KG1 (cell line): ENCODE results near the gene FASLG.
"Not testable (repeated sequence)": the region's sequence is repeated elsewhere in the genome, so short reads cannot be mapped to it uniquely, and the experiment has no call there.

Source experiments
- DNase-seq: peaks from one replicate; lab custom pipeline; 2025; lab: John Stamatoyannopoulos, UW

The FASLG gene, protein sequence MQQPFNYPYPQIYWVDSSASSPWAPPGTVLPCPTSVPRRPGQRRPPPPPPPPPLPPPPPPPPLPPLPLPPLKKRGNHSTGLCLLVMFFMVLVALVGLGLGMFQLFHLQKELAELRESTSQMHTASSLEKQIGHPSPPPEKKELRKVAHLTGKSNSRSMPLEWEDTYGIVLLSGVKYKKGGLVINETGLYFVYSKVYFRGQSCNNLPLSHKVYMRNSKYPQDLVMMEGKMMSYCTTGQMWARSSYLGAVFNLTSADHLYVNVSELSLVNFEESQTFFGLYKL

DNA sequence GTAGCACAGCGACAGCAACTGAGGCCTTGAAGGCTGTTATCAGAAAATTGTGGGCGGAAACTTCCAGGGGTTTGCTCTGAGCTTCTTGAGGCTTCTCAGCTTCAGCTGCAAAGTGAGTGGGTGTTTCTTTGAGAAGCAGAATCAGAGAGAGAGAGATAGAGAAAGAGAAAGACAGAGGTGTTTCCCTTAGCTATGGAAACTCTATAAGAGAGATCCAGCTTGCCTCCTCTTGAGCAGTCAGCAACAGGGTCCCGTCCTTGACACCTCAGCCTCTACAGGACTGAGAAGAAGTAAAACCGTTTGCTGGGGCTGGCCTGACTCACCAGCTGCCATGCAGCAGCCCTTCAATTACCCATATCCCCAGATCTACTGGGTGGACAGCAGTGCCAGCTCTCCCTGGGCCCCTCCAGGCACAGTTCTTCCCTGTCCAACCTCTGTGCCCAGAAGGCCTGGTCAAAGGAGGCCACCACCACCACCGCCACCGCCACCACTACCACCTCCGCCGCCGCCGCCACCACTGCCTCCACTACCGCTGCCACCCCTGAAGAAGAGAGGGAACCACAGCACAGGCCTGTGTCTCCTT lies at the start of gene FASLG:
Gene FASLG, plus strand, starts transcription at position 233 of the 583 bp plus-strand sequence. Its CDS starts 99 bp downstream, at position 332.
- DNase-seq, result no peak

GRCh38 chr1:172609528-172609927 lies 49.4 kb upstream of the FASLG start:
- DNase-seq, result no peak

DNA sequence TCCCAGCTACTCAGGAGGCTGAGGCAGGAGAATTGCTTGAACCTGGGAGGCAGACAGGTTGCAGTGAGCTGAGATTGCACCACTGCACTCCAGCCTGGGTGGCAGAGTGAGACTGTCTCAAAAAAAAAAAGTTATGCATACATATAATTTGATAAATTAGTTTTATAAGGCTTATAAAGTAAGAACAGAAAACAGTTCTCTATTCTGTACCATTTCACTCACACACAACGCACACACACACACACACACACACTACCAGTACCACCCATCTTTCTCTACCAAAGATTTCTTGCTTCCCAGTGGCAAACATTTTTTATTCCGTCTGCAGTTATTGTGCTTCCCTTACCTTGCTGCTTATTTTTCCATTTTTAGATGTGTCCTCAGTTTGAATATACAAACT lies 46.4 kb upstream of the FASLG start:
- DNase-seq, result no peak

GRCh38 chr1:172613294-172613693 lies 45.6 kb upstream of the FASLG start:
- DNase-seq, result no peak

- no peak for DNase-seq
These were observed 42.7 kb upstream of the FASLG start for GRCh38 chr1:172616195-172616594.

DNA sequence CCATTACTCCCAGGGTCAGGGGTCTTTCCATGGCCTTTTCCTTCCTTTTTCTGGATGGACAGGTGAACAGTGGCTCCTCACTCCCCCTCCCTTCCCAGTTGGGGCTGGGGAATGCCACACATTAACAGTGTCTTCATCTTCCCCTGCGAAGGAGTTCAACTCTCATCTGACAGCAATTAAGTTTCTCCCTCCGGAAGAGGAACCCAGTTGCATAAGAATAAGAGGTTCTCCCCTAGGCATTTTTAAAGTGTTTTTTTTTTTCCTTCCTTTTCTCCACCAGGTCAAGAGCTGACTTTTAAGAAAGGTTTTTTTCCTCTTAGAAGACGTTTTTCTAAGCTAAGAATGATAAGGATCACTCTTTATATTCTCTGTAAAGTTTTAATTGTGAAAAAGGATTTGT lies 42.3 kb upstream of the FASLG start:
- DNase-seq, result no peak

GRCh38 chr1:172620603-172621002 lies 38.3 kb upstream of the FASLG start:
- DNase-seq, result not testable (repeated sequence)

GRCh38 chr1:172622541-172622940 lies 36.4 kb upstream of the FASLG start:
- no peak for DNase-seq

- DNase-seq, result no peak
These were observed 35.2 kb upstream of the FASLG start for GRCh38 chr1:172623748-172624147.

- no peak for DNase-seq
These were observed 32.1 kb upstream of the FASLG start for GRCh38 chr1:172626845-172627244.

DNA sequence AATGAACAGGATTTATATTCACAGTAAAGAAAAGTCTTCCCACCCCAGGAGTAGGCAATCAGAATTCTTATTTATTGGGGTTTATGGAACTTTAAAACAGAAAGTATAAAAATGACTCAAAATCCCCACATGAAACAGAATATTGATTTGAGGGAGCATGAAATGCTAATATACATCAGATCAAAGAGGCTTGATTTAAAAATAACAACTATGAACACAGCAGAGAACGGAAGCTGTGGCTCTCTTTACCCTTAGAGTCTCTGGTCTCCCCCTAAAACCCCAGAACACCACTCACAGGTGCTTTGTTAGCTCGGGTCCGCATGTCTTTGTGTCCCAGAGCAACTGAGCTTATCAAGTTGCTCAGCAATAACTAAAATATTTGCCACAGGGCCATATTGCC lies 31.2 kb upstream of the FASLG start:
- no peak for DNase-seq

DNA sequence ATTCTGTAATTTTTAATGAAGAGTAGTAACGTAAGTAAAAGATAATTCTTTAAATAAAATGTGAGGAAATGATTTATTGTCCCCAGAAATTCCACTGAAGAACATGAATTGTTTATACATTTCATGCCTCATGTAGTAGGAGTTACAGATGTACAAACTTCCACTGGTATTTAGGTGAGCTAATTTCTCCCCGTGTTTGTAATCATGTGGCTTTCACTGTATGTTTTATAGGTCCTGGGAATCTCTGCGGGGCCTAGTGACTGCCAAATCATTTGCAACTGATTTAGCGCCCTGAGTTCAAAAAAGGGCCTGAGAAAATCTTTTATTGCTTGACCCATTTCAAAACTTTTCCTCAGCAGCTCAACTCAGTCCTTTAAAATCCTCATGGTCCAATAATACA lies 30.5 kb upstream of the FASLG start:
- DNase-seq, result no peak

DNA sequence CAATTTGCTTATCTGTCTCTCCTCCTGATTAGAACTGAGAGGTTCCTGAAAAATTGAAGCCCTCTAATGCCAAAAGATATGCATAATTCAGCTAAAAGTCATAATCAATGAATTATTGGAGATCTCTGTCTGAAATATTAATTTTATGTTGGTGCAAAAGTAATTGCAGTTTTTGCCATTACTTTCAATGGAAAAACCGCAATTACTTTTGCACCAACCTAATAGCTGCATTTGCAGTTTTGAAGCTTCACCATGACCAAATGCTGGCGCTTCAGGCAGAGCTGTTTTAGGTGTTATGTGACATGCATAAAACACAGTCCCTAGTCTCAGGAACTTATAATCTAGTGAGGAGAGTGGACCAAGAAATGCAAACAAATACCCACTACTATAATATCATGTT lies 29.7 kb upstream of the FASLG start:
- no peak for DNase-seq

- DNase-seq, result no peak
These were observed 29.3 kb upstream of the FASLG start for GRCh38 chr1:172629638-172630037.

GRCh38 chr1:172630056-172630818 lies 28.7 kb upstream of the FASLG start:
- no peak for DNase-seq

GRCh38 chr1:172630868-172631267 lies 28.0 kb upstream of the FASLG start:
- no peak for DNase-seq

GRCh38 chr1:172637522-172637921 lies 21.4 kb upstream of the FASLG start:
- DNase-seq, result no peak

GRCh38 chr1:172638249-172638648 lies 20.7 kb upstream of the FASLG start:
- no peak for DNase-seq

DNA sequence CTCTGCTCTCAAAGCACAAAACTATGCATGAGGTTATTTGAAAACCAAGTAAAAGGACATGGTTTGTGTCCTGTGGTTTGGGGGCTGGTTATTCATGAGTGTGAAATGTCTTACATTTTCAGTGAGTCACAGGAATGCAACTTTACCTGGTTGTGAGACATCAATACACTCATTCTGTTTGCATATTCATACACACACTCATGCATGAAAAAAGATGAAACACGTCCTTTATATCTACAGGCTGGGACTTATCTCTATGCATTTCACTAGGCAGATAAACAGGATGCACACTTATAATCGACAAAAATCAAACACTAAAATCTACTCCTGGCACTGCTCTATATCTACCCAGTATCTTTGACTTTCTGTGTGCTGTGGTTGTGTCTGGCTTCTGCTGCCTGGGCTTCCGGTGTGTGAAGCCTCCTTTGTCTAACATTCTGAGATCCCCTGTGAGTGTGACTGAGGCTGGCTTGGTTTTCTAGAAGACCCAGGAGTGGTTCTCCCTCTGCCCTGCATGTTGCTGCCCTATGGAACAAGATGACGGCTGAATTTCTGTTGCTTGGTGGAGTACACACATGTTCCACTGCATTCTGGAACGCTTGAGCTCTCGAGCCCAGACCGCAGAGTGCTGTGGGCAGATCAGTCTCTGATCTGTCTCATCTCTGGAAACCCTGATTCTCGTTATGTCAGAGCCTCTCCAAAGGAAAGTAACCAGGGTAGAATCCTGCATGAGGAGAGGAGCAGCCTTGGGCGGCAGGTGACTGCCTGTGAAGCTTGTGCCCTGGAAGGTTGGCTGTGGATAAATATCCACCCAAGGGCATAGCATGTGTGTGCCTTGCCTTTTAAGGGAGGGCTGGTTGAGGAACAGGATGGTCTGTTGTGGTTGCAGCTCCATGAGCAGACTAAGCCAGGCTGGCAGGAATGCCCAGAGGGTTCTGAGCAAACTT lies 19.7 kb upstream of the FASLG start:
- peak; percentile 54 for DNase-seq

DNA sequence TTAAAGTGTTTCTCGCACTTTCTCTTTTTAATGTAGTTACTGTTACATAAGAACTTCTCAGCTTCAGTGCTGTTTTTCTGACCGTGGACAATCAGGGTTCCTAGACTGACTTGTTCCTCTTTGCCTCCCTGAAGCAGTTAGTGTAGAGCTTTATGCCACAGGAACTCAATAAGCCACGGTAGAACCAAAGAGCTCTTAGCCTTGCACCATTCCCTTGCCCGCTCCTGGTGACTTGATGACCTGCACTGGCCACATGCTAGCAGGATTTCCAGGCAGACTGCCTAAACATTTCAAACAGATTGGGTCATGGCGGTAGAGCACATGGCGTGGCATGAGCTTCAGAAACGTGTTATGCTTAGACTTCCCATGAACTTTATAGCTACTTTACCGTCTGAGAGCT lies 18.8 kb upstream of the FASLG start:
- peak; percentile 12 for DNase-seq

GRCh38 chr1:172641492-172641891 lies 17.4 kb upstream of the FASLG start:
- DNase-seq, result no peak

DNA sequence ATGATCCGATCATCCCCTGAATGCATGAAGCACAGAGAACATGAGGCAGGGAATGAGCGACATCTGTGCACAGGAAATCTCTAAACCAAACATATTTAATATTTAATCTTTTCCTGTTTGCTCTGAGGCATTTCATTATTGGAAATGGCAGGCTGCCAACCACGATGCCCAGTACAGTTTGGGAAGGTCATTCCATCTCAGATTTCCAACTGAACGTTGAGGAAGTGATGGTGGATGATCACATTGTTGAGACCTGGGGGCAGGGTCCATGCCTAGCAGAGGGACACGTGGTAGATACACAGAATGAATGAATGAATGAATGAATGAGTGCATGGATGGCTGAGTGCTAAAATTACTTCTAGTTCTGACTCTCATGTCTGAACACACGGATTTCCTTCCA lies 15.9 kb upstream of the FASLG start:
- no peak for DNase-seq
